Endometrial microvascular endothelial cells (primary cell): ENCODE results near the gene CPA4. TPM values are rescaled to one million over a fixed set of nuclear protein-coding genes. Genes with fewer than 3 reads are reported as not detected.

Experiments
- in situ Hi-C: cut with HindIII; loops from 2 replicates; pipeline ENCODE4 v1.10.0; 2017; ENCODE audit warnings: low sequenced_read_pairs, low pct_unique_long_range_greater_than_20kb; ENCODE audit errors: inconsistent ontology term
- total RNA-seq: library from RNA; depleted of rRNA; stranded (reverse); fragments of >200 nt; gene quantifications from one replicate; pipeline ENCODE4 v1.2.3, GENCODE V29; 2015; ENCODE audit errors: inconsistent ontology term

CPA4 gene
- total RNA-seq, 1 donor from 2014 or later = 0.28 TPM

DNA sequence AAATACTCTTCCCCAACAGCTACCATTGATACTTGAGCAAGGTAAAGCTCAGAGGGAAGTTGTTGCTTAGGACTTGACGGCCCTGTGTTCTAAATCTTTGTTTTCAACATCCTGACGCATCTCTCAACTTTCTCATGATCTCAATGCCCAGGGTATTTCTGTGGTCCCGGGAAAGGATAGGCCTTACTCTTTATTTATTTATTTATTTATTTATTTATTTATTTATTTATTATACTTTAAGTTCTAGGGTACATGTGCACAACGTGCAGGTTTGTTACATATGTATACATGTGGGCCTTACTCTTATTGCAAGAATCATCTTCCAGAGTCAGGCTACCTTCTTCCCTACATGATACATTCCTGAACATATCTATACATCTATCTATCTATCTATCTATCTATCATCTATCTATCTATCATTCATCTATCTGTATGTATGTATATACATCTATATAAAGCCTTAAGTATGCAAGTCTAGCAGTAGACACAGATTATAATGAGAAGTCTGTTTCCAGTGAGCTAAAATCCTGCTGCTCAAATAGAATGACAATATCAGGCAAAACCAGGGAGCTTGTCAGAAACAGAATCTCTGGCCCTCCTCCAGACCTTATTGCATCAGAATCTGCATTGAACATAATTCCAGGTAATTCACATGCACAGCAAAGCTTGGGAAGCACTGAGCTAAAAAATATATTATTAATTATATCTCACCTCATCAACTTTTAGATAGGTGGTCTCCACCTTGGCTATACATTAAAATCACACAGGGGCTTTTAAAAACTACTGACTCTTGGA lies 39.5 kb downstream of the CPA4 start:
- in situ Hi-C loops = no loop called here

DNA sequence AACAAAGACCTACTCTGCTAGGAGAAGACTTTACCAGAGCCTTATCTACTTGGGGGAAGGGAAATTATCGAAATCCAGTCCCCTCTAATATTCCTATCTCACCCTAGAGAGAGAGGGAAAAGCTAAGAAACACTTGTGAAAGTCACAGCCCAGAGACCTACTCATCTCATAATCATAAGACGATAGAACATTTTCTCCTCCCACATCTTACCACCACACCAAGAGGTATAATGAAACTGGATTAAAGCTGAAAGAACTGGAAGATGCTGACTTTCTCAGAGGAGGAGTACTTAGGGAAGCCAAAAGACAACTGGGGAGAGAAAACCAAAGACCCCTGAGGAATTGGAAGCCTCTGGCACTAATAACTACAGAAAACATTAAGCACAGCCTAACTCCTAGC lies 40.9 kb downstream of the CPA4 start:
- in situ Hi-C loops = no loop called here

DNA sequence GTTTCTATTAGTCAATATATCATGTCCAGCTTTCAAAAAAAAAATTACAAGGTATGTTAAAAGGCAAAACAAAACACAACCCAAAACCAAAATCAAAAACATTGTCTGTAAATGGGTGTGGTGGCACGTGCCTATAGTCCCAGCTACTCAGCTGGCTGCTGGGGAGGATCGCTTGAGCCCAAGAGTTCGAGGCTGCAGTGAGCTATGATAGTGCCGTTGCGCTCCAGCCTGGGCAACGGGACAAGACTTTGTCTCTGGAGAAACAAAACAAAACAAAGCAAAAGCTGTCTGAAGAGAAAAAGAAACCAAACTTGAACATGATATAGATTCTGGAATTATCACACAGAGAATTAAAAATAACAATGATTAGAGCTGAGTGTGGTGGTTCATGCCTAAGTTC lies 41.3 kb downstream of the CPA4 start:
- in situ Hi-C loops = no loop called here

DNA sequence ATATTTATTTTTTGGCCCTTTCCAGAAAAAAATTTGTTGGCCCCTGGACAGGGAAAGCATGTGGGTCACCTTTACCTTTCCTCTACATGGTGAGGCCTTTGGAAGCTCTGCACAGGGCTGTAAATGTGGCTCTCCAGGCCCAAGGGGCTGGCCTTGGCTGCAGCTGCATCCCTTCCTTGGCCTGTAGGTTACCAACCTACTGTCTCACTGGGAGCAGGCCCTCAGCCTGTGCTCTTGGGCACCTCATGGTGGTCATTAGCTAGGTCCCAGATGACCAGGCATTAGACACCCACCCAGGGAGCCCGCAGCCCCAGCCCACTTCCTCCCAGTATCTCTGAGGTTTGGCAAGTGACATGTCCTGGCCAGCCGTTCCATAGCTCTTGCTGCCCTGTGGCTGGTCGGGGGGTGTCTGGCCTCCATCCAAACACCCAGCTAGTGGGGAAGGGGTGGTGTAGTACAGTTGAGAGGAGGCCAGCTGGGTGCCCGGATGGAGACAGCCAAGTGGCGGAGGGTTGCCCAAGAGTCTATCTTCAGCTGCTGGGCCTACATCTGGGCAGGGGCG lies 44.5 kb downstream of the CPA4 start:
- in situ Hi-C loops = no loop called here

DNA sequence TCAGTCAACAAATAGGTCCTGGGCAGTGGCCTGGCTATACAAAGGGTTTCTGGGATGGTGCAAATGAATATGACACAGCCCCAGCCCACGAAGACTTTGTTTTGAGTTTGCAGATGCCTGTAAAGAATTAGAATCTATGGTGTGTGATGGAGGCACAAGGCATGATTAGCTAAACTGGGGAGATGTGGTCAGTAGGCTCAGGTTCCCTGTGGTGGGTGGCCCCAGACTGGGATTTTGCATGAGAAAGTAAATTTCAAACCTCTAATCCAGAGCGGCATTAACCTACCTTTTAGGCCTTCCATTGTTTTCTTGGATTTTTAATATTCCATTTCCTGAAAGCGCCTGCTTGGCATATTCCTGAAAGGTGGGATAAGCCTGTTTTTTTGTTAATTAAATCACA lies 45.3 kb downstream of the CPA4 start:
- in situ Hi-C loops = no loop called here

DNA sequence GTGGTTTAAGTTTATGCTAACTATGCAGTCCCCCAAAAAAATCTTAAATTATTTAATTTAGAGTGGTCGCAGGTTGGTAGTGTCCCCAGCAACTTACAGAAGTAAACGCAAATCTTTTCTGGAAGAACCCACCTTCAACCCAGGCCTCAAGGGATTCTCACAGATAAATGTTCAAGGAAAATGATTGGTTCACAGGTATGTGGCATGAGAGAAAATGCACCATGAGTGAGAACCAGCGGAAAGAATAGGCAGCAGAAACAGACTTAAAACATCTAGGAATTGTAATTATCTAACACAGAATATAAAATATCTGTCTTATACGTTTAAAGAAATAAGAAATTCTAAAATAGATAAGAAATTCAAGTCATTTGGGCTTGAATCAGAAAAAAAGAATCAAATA lies 48.9 kb downstream of the CPA4 start:
- in situ Hi-C loops = no loop called here

DNA sequence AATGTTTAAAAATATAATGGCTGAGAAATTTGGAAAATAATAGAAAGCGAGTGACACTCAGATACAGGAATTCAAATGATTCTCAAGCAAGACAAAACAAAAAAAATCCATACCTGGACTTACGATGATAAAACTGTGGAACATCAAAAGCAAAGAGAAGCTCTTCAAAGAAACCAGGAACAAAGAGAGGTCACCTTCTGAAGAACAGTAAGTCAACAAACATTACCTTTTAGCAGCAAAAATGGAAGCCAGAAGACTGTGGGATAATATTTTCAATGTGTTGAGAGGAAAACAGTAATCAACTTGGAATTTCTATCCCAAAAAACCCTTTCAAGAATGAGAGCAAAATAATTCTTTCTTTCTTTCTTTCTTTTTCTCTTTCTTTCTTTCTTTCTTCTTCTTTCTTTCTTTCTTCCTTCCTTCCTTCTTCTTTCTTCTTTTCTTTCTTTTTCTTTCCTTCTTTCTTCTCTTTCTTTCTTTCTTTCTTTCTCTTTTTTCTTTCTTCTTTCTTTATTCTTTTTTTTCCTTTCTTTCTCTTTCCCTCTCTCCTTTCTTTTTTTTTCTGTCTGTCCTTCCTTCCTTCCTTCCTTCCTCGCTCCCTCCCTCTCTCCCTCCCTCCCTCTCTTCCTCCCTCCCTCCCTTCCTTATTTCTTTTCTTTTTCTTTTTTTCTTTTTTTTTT lies 49.9 kb downstream of the CPA4 start:
- in situ Hi-C loops = no loop called here

DNA sequence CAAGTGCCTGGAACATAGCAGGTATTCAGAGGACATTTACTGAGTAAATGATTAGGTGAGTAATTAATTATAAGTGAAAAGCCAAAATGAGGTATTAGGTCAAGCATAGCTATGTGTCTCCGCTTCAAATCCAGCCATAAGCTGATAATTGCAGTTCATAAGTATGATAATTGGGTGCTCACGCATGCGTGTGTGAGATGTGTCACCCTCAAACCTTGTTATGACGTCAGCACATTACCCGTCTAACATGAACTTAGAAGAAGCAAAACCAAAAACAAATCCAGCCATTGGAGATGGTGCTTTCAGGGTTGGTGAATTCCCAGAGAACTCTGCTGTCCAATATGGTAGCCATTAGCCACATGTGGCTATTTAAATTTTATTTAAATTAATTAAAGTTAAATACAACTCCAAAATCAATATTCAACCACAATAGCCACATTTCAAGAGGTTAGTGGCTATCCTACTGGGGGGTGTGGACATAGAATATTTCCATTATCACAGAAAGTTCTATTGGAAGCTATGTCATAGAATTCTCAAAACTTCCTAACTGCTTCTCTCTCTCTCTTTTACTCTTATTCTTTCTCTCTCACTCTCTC lies 51.4 kb downstream of the CPA4 start, which contains the start of gene CPA5:
Gene CPA5 (plus strand): TSS at position 546 of the 596 bp plus-strand sequence. CDS start 1,670 bp downstream, outside the sequence.
- in situ Hi-C loops = no loop called here

DNA sequence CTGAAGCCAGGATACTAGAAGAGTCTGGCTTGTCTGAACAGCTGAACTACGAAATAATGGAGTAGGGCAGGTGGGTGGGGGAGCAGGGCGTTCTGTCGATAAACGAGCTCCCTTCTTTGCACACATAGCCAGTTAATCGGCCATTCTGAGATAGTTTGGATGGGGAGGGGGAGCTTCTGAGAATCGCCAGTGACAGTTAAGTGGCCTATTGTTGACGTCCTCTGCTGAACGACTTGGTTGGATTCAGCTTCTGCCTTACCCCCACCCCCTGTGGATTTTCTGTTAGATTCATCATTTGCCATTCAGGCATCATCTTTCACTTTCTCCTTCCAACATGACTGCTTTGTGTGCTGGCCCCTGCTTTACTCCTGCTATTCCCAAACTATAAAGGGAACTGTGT lies 52.2 kb downstream of the CPA4 start:
- in situ Hi-C loops = no loop called here

DNA sequence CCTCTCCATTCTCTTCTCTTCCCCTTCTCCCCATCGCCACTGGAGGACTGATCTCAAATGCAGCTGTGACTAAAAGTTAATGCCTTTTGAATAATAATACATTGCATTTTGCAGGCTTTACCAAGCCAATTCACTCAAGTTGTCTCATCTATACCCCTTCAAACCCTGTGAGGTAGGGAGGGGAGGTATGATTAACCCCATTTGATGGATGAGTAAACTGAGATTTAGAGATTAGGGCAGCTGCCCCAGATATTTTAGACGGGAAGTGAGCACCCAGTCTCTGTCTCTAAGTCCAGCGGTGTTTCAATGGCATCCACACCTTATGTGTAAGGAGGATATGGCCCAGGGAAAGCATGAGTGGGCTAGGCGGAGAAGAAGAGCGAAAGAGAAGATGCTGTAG lies 52.8 kb downstream of the CPA4 start:
- in situ Hi-C loops = no loop called here

DNA sequence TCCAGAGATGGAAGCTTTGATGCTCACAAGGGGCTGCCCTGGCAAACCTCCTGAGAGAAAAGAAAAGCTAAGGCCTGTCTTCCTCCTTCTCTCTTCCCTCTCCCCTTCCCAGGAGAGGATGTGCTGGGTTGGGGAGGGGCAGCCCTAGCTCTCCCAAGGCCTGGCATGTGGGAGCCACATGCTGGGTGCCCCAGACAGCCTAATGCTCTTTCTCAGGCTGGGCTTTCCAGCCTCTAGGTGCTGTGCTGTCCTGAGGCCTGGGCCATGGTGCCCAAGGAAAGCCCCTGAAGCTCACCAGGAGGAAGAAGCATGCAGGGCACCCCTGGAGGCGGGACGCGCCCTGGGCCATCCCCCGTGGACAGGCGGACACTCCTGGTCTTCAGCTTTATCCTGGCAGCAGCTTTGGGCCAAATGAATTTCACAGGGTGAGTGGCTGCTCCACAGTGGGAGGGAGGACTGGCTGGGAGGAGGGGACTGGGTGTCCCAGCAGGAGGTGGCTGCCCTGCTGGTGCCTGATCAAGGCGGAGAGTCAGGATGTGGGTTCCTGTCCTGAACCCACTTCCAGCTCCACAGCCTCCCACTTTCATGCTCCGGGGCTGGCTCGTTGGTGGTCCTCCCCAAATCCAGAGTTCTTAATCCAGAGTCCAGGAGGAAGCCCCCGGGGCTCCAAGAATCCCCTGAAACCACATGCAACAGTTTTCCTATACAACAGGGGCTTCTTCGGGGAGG lies 53.4 kb downstream of the CPA4 start:
- in situ Hi-C loops = no loop called here

DNA sequence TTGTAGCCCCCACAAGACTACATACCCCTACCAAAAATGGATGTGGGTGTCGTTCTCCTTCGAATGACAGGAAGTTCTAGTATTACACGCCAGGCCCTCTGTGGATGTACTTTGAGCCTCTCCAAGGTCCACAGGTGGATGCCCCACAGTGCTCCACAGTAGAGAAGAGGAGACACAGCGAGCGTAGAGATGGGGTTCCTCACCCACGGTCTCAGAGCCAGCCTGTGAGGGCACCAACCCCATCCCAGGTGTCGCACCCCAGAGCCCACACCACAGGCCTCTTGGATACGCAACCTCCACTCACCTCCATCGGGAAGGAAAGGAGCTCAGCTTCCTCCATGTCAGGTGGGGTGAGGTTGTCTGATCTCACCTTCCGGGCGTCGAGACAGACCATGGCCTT lies 54.0 kb downstream of the CPA4 start:
- in situ Hi-C loops = no loop called here

DNA sequence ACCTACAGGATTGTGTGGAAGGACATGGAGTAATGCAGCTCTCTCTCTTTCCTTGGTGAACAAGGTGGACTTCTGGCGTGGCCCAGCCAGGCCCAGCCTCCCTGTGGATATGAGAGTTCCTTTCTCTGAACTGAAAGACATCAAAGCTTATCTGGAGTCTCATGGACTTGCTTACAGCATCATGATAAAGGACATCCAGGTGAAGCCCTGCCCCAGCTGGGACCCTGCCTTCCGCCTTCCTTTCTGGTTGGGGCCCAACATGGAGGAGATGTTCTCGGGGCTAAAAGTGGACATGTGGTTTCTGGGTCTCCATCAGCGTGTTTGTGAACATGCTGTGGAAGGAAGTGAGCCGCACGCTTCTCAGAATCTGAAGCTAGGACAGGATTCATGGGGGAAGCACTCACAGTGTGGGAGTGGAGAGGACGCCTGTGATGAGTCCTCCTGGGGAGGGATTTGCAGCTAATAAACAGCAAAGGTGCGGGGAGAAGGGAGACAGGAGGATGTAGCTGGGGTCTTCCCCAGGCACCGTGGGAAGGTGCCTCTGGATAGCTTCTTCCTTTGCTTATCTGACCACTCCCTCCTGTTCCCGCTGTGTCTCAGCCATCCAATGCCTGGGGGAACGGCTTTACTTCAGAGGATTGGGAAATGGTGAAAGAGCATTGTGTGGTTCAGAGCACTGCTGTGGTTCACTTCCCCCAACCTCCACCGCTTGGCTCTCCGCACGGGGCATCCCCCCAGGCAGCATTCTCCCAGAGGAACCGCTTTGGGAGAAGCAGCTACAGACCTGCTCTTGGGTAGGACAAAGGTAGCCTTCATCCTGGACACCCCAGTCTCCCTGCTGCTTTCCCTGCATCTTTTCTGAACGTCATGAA lies 57.2 kb downstream of the CPA4 start:
- in situ Hi-C loops = no loop called here

DNA sequence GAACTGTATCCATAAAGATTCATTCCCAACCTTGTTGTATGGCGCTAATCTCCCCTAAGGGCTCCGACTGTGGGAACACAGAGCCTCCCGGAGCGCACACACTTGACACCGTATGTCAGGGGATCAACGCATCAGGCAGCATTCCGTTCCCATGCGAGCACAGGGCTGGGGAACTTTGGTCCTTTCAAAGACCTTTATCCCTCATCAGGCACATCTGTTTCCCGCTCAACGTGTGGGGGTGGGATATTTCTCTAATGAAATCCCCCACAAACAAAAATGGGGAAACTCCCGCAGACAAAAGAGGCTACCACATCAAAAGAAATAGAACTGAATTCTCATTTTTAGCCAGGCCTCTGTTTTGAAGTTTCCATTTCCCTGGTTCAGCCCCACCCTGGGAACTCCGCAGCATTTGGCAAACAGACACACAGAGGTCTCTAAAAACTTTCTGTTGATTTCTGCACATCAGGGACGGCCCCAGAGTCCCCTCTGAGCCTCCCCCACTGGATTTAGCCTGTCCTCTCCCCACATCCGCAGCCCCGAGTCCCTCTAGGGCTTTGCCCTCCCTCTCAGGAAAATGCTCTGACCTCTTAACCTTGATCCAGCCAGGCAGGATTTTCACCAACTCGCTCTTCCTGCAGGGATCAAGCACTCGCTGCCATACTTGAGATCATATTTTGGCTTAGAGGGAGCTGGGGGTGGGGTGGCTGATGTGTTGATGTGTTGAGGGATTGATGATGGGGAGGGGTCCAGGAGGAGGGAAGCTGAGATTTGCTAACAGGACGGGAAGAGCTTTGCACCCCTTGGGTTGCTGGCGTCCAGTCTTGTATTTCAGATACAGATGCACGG lies 58.2 kb downstream of the CPA4 start:
- in situ Hi-C loops = no loop called here

DNA sequence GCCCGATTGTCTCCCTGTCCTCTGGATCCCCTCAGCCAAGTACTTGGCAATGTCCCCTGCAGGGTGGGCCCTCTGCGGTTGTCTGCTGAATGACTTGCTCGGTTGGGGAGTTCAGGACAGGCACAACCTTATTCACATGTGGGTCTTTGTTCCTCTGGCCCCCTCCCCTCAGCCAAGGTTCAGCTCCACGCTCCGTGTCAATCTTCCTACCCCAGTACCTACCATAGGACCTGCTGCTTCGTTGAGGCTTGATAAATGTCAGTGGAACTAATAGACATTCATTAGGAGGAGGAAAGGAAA lies 58.8 kb downstream of the CPA4 start:
- in situ Hi-C loops = no loop called here

DNA sequence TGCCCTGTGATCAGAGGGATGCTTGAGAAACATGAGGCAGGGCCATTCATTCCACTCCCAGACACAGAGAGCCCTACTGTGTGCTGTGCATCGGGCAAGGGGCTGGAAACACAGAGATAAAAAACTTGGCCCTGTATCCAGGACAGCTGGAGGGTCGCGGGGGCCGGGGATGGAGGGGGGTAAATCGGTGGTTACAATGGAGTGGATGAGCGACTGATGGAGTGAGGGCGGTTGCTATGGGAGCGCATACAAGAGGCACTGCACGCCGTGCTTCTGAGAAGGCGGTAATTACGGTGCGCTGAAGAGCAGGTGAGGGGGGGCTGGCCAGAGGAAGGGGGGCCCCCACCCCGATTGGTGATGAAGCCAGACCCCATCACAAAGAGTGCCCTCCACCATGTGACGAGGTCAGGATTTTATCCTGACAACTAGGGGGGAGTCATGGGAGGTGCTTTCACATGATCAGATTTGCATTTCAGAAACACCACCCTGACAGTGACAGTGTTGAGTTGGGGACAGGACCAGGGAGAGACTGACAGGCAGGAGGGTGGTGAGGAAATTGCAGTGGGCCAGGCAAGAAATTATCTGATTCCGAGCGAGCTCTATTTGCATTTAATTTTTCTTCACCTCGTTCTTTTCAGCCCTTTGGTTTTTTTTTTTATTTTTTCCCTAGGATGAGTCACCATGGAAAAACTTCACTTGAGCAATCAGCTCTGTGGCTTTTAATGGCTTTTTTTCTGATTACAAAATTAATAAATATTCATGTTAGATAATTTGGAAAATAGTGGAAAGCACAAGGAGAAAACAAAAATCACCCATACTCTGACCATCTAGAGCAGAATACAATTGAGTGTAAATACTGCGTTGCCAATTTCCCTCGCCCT lies 59.5 kb downstream of the CPA4 start:
- in situ Hi-C loops = no loop called here

DNA sequence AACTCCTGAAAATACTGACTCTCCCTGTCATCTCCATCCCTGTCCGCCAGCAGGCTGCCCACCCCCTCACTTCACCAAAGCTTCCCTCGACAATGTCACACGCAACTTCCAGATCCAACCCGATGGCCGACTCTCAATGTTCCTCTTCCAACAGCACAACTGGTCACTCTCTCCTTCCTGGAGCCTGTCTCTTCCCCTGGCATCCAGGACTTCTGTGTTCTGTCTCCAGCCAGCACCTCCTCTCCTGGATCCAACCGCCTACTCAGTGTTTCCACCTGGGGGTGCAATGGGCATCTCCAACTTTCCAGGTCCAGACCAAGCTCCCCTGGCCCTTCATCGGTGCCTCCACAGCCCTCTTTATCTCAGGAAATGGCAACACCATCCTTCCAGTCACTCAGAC lies 60.2 kb downstream of the CPA4 start:
- in situ Hi-C loops = no loop called here
